ENCODE data around the gene SAMD9L.
"Not testable (repeated sequence)": the region's sequence is repeated elsewhere in the genome, so short reads cannot be mapped to it uniquely, and the experiment has no call there.

Gene SAMD9L

DNA sequence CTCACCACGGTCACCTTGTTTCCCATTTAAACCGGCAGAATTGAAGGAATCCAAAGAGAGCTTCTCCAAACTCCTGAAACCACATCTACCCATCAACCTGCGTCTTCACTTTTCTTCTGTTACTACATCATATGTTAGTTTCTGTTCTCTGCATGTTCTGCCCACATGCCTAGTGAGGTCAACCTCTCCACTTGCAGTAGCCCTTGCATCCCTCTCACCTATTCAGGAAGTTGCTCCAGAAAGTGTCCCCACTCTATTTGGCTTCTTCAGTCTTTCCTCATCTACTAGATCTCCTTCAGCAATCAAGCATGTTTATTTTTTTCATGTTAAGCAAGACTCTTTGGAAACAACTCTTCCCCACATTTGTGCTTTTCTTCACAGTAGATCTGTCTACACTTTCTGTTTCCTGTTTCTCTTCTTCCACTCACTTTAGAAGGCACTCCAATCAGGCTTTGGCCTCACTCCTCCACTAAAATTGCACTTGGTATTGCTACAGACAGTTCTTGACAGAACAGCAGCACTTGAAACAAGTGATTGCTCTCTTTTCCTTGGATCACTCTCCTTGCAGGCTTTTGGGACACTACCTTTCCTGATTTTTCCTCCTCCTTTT is 7.5 kb downstream of the SAMD9L start:
- Histone ChIP-seq H3K9ac (ENCODE audit: low read length) (no peak overlapping the region), H3K27ac (ENCODE audit: low read length) (no peak overlapping the region), H3K36me3 (replicated peaks; ENCODE audit: low read depth, low read length) (peaks cover 86% of the 10 kb centered on the region), H3K9me3 (ENCODE audit: insufficient read depth, low read length) (0 out of 2 replicates have a peak, but pooled peaks cover under 1% of the 10 kb centered on the region), H3K4me3 (ENCODE audit: low read length) (no peak overlapping the region), H3K4me1 (ENCODE audit: low read length) (peaks cover 14% of the 10 kb centered on the region), H3K79me2 (ENCODE audit: low read length) (no peaks in the 10 kb centered on the region), H3K27me3 (ENCODE audit: low read depth, low read length) (no peaks in the 10 kb centered on the region), H2AFZ (ENCODE audit: low read depth, low read length) (no peak overlapping the region), H3K4me2 (ENCODE audit: low read length) (no peak overlapping the region), H4K20me1 (ENCODE audit: insufficient read depth, low read length) (no peaks in the 10 kb centered on the region)
- no peak for TF ChIP-seq EZH2phosphoT487 (IDR thresholded peaks at IDR 0.05; ENCODE audit: low read depth)
- TF ChIP-seq, protein P1, sequence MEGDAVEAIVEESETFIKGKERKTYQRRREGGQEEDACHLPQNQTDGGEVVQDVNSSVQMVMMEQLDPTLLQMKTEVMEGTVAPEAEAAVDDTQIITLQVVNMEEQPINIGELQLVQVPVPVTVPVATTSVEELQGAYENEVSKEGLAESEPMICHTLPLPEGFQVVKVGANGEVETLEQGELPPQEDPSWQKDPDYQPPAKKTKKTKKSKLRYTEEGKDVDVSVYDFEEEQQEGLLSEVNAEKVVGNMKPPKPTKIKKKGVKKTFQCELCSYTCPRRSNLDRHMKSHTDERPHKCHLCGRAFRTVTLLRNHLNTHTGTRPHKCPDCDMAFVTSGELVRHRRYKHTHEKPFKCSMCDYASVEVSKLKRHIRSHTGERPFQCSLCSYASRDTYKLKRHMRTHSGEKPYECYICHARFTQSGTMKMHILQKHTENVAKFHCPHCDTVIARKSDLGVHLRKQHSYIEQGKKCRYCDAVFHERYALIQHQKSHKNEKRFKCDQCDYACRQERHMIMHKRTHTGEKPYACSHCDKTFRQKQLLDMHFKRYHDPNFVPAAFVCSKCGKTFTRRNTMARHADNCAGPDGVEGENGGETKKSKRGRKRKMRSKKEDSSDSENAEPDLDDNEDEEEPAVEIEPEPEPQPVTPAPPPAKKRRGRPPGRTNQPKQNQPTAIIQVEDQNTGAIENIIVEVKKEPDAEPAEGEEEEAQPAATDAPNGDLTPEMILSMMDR (IDR thresholded peaks at IDR 0.05; ENCODE audit: low read depth, low read length), result no peak

DNA sequence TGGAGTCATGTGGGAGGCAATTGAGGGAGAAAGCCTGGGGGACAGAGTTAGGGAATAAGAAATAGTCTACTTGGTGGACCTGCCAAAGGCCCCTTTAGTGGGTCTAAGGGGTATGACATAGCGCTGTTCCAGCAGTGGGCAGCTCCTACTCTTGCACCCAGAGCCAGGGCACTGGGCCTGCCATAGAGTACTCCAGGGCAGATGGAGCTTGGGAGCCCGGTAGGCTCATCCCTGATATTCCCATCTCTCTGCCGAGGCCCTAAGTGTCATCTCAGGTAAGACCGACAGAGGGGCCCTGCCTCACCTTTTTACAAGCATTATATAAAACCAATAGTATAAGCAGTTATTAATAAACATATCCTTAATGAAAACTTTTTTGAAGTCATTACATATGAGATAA is 9.6 kb downstream of the SAMD9L start:
- Histone ChIP-seq H4K20me1 (ENCODE audit: insufficient read depth, low read length) (no peaks in the 10 kb centered on the region), H3K36me3 (replicated peaks; ENCODE audit: low read depth, low read length) (peaks cover 88% of the 10 kb centered on the region), H3K4me3 (ENCODE audit: low read length) (no peak overlapping the region), H3K9ac (ENCODE audit: low read length) (no peak overlapping the region), H3K9me3 (ENCODE audit: insufficient read depth, low read length) (peaks cover 16% of the 10 kb centered on the region; the same call in 1 of the 2 replicates), H3K27me3 (ENCODE audit: low read depth, low read length) (no peaks in the 10 kb centered on the region), H2AFZ (ENCODE audit: low read depth, low read length) (no peak overlapping the region), H3K4me2 (ENCODE audit: low read length) (no peak overlapping the region), H3K4me1 (ENCODE audit: low read length) (no peaks in the 10 kb centered on the region), H3K27ac (ENCODE audit: low read length) (no peak overlapping the region), H3K79me2 (ENCODE audit: low read length) (no peaks in the 10 kb centered on the region)
- TF ChIP-seq, protein P1 (IDR thresholded peaks at IDR 0.05; ENCODE audit: low read depth, low read length), result no peak
- no peak for TF ChIP-seq EZH2phosphoT487 (IDR thresholded peaks at IDR 0.05; ENCODE audit: low read depth)

DNA sequence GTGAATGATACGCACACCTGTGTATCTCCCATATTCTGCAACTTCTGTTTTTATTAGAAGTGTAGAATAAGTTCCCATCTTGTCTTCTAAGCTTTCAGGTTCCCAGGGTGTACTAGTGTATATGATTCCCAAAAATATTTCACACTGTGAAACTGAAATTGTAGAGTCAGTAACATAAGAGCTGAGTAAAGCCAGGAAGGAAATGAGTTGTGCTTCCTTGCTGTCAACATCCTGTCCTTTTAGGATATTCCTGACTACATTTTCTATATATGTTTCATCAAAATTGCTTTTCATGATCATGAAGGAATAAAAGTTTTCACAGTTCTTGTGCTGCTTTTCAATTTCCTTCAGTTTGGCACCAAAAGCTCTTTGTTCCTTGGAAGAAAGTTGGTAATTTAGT is 15.2 kb downstream of the SAMD9L start:
- Histone ChIP-seq H3K9ac (ENCODE audit: low read length) (no peak overlapping the region), H4K20me1 (ENCODE audit: insufficient read depth, low read length) (no peaks in the 10 kb centered on the region), H3K27ac (ENCODE audit: low read length) (no peak overlapping the region), H2AFZ (ENCODE audit: low read depth, low read length) (no peak overlapping the region), H3K27me3 (ENCODE audit: low read depth, low read length) (no peaks in the 10 kb centered on the region), H3K79me2 (ENCODE audit: low read length) (no peaks in the 10 kb centered on the region), H3K4me3 (ENCODE audit: low read length) (no peak overlapping the region), H3K9me3 (ENCODE audit: insufficient read depth, low read length) (peaks cover 19% of the 10 kb centered on the region; the same call in 1 of the 2 replicates), H3K36me3 (replicated peaks; ENCODE audit: low read depth, low read length) (peaks cover 57% of the 10 kb centered on the region), H3K4me2 (ENCODE audit: low read length) (no peak overlapping the region), H3K4me1 (ENCODE audit: low read length) (no peaks in the 10 kb centered on the region)
- TF ChIP-seq EZH2phosphoT487 (IDR thresholded peaks at IDR 0.05; ENCODE audit: low read depth), result no peak
- TF ChIP-seq, protein P1 (IDR thresholded peaks at IDR 0.05; ENCODE audit: low read depth, low read length), result no peak

DNA sequence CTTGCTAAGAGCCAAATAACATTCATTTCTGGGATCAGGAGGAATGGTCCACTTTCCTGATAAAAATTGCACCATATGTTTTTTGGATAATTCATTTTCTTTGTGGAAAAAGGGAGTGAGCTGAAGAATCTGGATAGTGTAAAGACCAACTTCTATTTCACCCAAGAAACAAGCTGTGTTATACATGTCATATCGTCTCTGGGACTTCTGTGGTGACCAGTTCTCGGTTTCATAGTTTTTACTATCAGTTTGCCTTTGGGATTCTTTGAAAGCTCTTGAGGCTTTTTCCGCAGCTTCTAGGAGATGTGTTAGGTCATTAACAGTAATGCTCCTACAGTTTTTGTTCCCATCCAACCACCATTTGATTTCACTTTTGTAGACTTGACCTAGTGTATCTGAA is 16.0 kb downstream of the SAMD9L start:
- no peak overlapping the region for H2AFZ ChIP-seq (ENCODE audit: low read depth, low read length)
- no peaks in the 10 kb centered on the region for H3K27me3 ChIP-seq (ENCODE audit: low read depth, low read length)
- H3K36me3 ChIP-seq (replicated peaks; ENCODE audit: low read depth, low read length), result peaks cover 53% of the 10 kb centered on the region
- H3K4me3 ChIP-seq (ENCODE audit: low read length), result no peak overlapping the region
- H3K9me3 ChIP-seq (ENCODE audit: insufficient read depth, low read length), result peaks cover 21% of the 10 kb centered on the region; the same call in 1 of the 2 replicates
- H4K20me1 ChIP-seq (ENCODE audit: insufficient read depth, low read length), result no peaks in the 10 kb centered on the region
- H3K27ac ChIP-seq (ENCODE audit: low read length), result no peak overlapping the region
- no peaks in the 10 kb centered on the region for H3K79me2 ChIP-seq (ENCODE audit: low read length)
- no peak overlapping the region for H3K4me2 ChIP-seq (ENCODE audit: low read length)
- H3K9ac ChIP-seq (ENCODE audit: low read length), result no peak overlapping the region
- no peaks in the 10 kb centered on the region for H3K4me1 ChIP-seq (ENCODE audit: low read length)
- TF ChIP-seq, protein P1 (IDR thresholded peaks at IDR 0.05; ENCODE audit: low read depth, low read length), result no peak
- no peak for TF ChIP-seq EZH2phosphoT487 (IDR thresholded peaks at IDR 0.05; ENCODE audit: low read depth)

DNA sequence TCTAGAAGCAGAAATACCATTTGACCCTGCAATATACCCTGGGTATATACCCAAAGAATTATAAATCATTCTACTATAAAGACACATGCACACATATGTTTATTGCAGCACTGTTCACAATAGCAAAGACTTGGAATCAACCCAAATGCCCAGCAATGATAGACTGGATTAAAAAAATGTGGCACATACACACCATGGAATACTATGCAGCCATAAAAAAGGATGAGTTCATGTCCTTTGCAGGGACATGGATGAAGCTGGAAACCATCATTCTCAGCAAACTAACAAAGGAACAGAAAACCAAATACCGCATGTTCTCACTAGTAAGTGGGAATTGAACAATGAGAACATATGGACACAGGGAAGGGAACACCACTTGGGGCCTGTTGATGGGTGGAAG is 21.2 kb downstream of the SAMD9L start:
- not testable (repeated sequence) for H3K4me3 ChIP-seq (ENCODE audit: low read length); H3K9me3 ChIP-seq (ENCODE audit: insufficient read depth, low read length); H3K27ac ChIP-seq (ENCODE audit: low read length); H3K4me1 ChIP-seq (ENCODE audit: low read length); H2AFZ ChIP-seq (ENCODE audit: low read depth, low read length); H3K36me3 ChIP-seq (replicated peaks; ENCODE audit: low read depth, low read length); H4K20me1 ChIP-seq (ENCODE audit: insufficient read depth, low read length); H3K9ac ChIP-seq (ENCODE audit: low read length); H3K27me3 ChIP-seq (ENCODE audit: low read depth, low read length); H3K79me2 ChIP-seq (ENCODE audit: low read length); H3K4me2 ChIP-seq (ENCODE audit: low read length)

DNA sequence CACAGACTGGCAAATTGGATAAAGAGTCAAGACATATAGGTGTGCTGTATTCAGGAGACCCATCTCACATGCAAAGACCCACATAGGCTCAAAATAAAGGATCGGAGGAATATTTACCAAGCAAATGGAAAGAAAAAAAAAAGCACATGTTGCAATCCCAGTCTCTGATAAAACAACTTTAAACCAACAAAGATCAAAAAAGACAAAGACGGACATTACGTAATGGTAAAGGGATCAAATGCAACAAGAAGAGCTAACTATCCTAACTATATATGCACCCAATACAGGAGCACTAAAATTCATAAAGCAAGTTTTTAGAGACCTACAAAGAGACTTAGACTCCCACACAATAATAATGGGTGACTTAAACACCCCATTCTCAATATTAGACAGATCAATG is 24.7 kb downstream of the SAMD9L start:
- not testable (repeated sequence) for H3K9ac ChIP-seq (ENCODE audit: low read length); H3K9me3 ChIP-seq (ENCODE audit: insufficient read depth, low read length); H2AFZ ChIP-seq (ENCODE audit: low read depth, low read length); H4K20me1 ChIP-seq (ENCODE audit: insufficient read depth, low read length); H3K27me3 ChIP-seq (ENCODE audit: low read depth, low read length); H3K79me2 ChIP-seq (ENCODE audit: low read length); H3K4me3 ChIP-seq (ENCODE audit: low read length); H3K4me2 ChIP-seq (ENCODE audit: low read length); H3K4me1 ChIP-seq (ENCODE audit: low read length); H3K27ac ChIP-seq (ENCODE audit: low read length); H3K36me3 ChIP-seq (replicated peaks; ENCODE audit: low read depth, low read length)
